ENCODE results near the gene TUBA8.

TUBA8 gene

DNA sequence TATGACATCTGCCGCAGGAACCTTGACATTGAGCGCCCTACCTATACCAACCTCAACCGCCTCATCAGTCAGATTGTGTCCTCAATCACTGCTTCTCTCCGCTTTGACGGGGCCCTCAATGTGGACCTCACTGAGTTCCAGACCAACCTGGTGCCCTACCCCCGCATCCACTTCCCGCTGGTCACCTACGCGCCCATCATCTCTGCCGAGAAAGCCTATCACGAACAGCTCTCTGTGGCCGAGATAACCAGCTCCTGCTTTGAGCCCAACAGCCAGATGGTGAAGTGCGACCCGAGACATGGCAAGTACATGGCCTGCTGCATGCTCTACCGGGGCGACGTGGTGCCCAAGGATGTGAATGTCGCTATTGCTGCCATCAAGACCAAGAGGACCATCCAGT lies 16.0 kb downstream of the TUBA8 start:
- TF ChIP-seq, protein P1, sequence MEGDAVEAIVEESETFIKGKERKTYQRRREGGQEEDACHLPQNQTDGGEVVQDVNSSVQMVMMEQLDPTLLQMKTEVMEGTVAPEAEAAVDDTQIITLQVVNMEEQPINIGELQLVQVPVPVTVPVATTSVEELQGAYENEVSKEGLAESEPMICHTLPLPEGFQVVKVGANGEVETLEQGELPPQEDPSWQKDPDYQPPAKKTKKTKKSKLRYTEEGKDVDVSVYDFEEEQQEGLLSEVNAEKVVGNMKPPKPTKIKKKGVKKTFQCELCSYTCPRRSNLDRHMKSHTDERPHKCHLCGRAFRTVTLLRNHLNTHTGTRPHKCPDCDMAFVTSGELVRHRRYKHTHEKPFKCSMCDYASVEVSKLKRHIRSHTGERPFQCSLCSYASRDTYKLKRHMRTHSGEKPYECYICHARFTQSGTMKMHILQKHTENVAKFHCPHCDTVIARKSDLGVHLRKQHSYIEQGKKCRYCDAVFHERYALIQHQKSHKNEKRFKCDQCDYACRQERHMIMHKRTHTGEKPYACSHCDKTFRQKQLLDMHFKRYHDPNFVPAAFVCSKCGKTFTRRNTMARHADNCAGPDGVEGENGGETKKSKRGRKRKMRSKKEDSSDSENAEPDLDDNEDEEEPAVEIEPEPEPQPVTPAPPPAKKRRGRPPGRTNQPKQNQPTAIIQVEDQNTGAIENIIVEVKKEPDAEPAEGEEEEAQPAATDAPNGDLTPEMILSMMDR (IDR thresholded peaks at IDR 0.05; ENCODE audit: insufficient read depth, low read length, poor library complexity, severe bottlenecking), result no peak
- TF ChIP-seq EZH2phosphoT487 (conservative IDR thresholded peaks at IDR 0.05; ENCODE audit: low read length), result no peak
- H3K79me2 ChIP-seq (ENCODE audit: insufficient read depth, low read length), result no peaks in the 10 kb centered on the region
- no peak overlapping the region for H3K4me2 ChIP-seq (ENCODE audit: low read depth, low read length, poor library complexity, severe bottlenecking)
- no peak overlapping the region for H2AFZ ChIP-seq (ENCODE audit: low read depth, low read length, severe bottlenecking)
- no peaks in the 10 kb centered on the region for H3K9me3 ChIP-seq (ENCODE audit: insufficient read depth, low read length)
- no peaks in the 10 kb centered on the region for H3K27me3 ChIP-seq (ENCODE audit: low read length)
- H3K9me2 ChIP-seq (replicated peaks; ENCODE audit: insufficient read depth, low read length), result no peaks in the 10 kb centered on the region
- no peaks in the 10 kb centered on the region for H3K36me3 ChIP-seq (ENCODE audit: low read length)
- H4K20me1 ChIP-seq (ENCODE audit: low read depth, low read length), result no peaks in the 10 kb centered on the region
- H3F3A ChIP-seq (ENCODE audit: insufficient read depth), result no peaks in the 10 kb centered on the region
- H3K4me3 ChIP-seq (ENCODE audit: insufficient read depth, low read length, poor library complexity, severe bottlenecking), result no peak overlapping the region
- no peak overlapping the region for H3K9ac ChIP-seq (ENCODE audit: low read length)
- no peak overlapping the region for H3K27ac ChIP-seq (ENCODE audit: low read depth, low read length)

DNA sequence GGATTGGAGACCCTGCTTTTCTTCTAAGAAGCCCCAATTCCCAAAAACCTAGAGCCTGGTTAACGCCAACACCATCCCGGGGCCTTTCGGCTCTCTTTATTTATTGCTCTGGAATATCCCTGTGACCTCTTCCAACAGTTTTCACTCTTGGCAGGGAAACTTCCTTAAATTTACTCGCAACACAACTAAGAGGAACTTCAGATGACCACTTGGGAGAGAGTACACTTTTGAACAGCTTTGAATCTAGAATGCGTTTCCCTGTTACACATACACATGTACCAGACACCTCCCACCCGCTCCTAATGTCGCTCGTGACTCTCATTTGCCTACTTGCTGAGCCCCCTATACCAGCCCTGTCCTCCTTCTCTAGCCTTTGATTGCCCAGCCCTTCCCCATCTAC lies 19.4 kb downstream of the TUBA8 start:
- H2AFZ ChIP-seq (ENCODE audit: low read depth, low read length, severe bottlenecking), result no peak overlapping the region
- H3K27me3 ChIP-seq (ENCODE audit: low read length), result no peaks in the 10 kb centered on the region
- no peak overlapping the region for H3K4me3 ChIP-seq (ENCODE audit: insufficient read depth, low read length, poor library complexity, severe bottlenecking)
- no peaks in the 10 kb centered on the region for H4K20me1 ChIP-seq (ENCODE audit: low read depth, low read length)
- H3K4me2 ChIP-seq (ENCODE audit: low read depth, low read length, poor library complexity, severe bottlenecking), result no peak overlapping the region
- no peaks in the 10 kb centered on the region for H3F3A ChIP-seq (ENCODE audit: insufficient read depth)
- no peak overlapping the region for H3K27ac ChIP-seq (ENCODE audit: low read depth, low read length)
- no peaks in the 10 kb centered on the region for H3K79me2 ChIP-seq (ENCODE audit: insufficient read depth, low read length)
- H3K9me3 ChIP-seq (ENCODE audit: insufficient read depth, low read length), result no peaks in the 10 kb centered on the region
- no peak for TF ChIP-seq EZH2phosphoT487 (conservative IDR thresholded peaks at IDR 0.05; ENCODE audit: low read length)
- TF ChIP-seq, protein P1 (IDR thresholded peaks at IDR 0.05; ENCODE audit: insufficient read depth, low read length, poor library complexity, severe bottlenecking), result no peak
- H3K36me3 ChIP-seq (ENCODE audit: low read length), result no peaks in the 10 kb centered on the region
- no peaks in the 10 kb centered on the region for H3K9me2 ChIP-seq (replicated peaks; ENCODE audit: insufficient read depth, low read length)
- H3K9ac ChIP-seq (ENCODE audit: low read length), result no peak overlapping the region

DNA sequence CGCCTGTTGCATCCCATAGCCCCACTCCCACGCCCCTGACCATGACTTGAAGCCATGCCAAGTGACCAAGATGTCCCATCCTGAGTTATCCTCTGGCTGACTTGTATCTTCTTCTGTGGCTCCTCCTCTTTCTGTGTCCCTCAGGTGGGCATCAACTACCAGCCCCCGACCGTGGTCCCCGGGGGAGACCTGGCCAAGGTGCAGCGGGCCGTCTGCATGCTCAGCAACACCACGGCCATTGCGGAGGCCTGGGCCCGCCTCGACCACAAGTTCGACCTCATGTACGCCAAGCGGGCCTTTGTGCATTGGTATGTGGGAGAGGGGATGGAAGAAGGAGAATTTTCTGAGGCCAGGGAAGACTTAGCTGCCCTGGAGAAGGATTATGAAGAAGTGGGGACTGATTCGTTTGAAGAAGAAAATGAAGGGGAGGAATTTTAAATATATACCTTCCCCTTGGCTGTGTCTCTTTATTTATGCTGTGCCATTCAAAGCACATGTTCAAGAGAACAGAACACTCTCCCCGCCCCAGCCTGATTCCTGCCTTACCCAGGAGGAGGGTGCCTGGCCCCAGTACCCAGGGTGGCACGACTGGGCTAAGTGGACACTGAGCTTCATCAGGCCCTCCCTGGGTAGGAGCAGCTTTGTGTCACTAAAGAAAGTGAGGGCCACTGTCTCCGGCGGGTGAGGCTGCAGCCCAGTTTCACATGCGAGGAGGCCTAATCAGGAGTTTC lies 20.3 kb downstream of the TUBA8 start:
- H3F3A ChIP-seq (ENCODE audit: insufficient read depth), result no peaks in the 10 kb centered on the region
- no peaks in the 10 kb centered on the region for H3K27me3 ChIP-seq (ENCODE audit: low read length)
- H3K4me3 ChIP-seq (ENCODE audit: insufficient read depth, low read length, poor library complexity, severe bottlenecking), result no peak overlapping the region
- no peaks in the 10 kb centered on the region for H3K9me2 ChIP-seq (replicated peaks; ENCODE audit: insufficient read depth, low read length)
- H3K9me3 ChIP-seq (ENCODE audit: insufficient read depth, low read length), result no peaks in the 10 kb centered on the region
- H4K20me1 ChIP-seq (ENCODE audit: low read depth, low read length), result no peaks in the 10 kb centered on the region
- H3K27ac ChIP-seq (ENCODE audit: low read depth, low read length), result no peak overlapping the region
- no peaks in the 10 kb centered on the region for H3K79me2 ChIP-seq (ENCODE audit: insufficient read depth, low read length)
- no peak for TF ChIP-seq EZH2phosphoT487 (conservative IDR thresholded peaks at IDR 0.05; ENCODE audit: low read length)
- TF ChIP-seq, protein P1 (IDR thresholded peaks at IDR 0.05; ENCODE audit: insufficient read depth, low read length, poor library complexity, severe bottlenecking), result no peak
- no peaks in the 10 kb centered on the region for H3K36me3 ChIP-seq (ENCODE audit: low read length)
- H2AFZ ChIP-seq (ENCODE audit: low read depth, low read length, severe bottlenecking), result no peak overlapping the region
- H3K9ac ChIP-seq (ENCODE audit: low read length), result no peak overlapping the region
- no peak overlapping the region for H3K4me2 ChIP-seq (ENCODE audit: low read depth, low read length, poor library complexity, severe bottlenecking)
